Testis (tissue), 3 donors: Measurements from ENCODE around the gene HOXA1. TPM values are rescaled to one million over a fixed set of nuclear protein-coding genes. Genes with fewer than 3 reads are reported as not detected.

Source experiments
- DNase-seq: peaks from one replicate; pipeline ENCODE4 v3.0.0-alpha.2; 2019
- H3K27ac ChIP-seq, 2 donors: fragments of 200-600 bp; sonication (generic); one replicate each; pipeline ENCODE4 v1.5.1; 2019
- H3K27me3 ChIP-seq: fragments of 200-600 bp; sonication (generic); one replicate; pipeline ENCODE4 v1.5.1; 2019
- H3K36me3 ChIP-seq: fragments of 200-600 bp; sonication (generic); one replicate; pipeline ENCODE4 v1.5.1; 2017; ENCODE audit warnings: low read depth; ENCODE audit errors: missing control alignments
- H3K4me1 ChIP-seq: fragments of 200-600 bp; sonication (generic); one replicate; pipeline ENCODE4 v1.5.1; 2019
- H3K4me3 ChIP-seq, 2 donors: fragments of 200-600 bp; sonication (generic); one replicate each; pipeline ENCODE4 v1.5.1; 2017 to 2019
- H3K9me3 ChIP-seq: fragments of 200-600 bp; sonication (generic); one replicate; pipeline ENCODE4 v1.5.1; 2017
- POLR2A ChIP-seq: fragments of 450-650 bp; IDR thresholded peaks from one replicate; pipeline ENCODE4 v1.6.1; 2017; ENCODE audit warnings: antibody characterized with exemption, mild to moderate bottlenecking, moderate library complexity
- WGBS, 2 donors: methylation state at CpG; one replicate each; pipeline ENCODE4 v1.1.5; 2018; 5-methylcytosine and 5-hydroxymethylcytosine counted together
- intact Hi-C: fragments of 100-400 bp; cut with DNase I; formaldehyde crosslinking; loops from one replicate; pipeline ENCODE4 v1.15.1; 2023; ENCODE audit warnings: low total_unique reads
- polyA plus RNA-seq: library from polyadenylated mRNA; stranded (reverse); fragments of 350-450 nt; fragmentation: Illumina TruSeq; extraction: RNeasy Lipid Tissue Mini Kit (QIAGEN cat#74804); gene quantifications from one replicate; pipeline ENCODE4 v1.2.3, GENCODE V29; 2014; ENCODE audit warnings: low read depth, low replicate concordance; ENCODE audit not compliant: insufficient read depth
- total RNA-seq, 2 donors: library from RNA; depleted of rRNA; stranded (reverse); fragments of >200 nt; gene quantifications; one replicate each; pipeline ENCODE4 v1.2.3, GENCODE V29; 2016
- TF ChIP-seq, protein P1 (sequence below), 3 experiments: fragments of 450-650 bp in 2 of 3; fragments of 200-600 bp in 1 of 3; sonication (generic) in 1 of 3; IDR thresholded peaks; one replicate each; pipeline ENCODE4 v1.5.1; 2016 to 2019; ENCODE audit warnings: antibody characterized with exemption in 3 of 3, mild to moderate bottlenecking in 2 of 3, moderate library complexity in 1 of 3

The HOXA1 gene
- total and polyA plus RNA-seq, 3 donors from 2014 or later, result 0.16 to 0.79 (median 0.37) TPM

- no peak for TF ChIP-seq POLR2A
- TF ChIP-seq, protein P1, sequence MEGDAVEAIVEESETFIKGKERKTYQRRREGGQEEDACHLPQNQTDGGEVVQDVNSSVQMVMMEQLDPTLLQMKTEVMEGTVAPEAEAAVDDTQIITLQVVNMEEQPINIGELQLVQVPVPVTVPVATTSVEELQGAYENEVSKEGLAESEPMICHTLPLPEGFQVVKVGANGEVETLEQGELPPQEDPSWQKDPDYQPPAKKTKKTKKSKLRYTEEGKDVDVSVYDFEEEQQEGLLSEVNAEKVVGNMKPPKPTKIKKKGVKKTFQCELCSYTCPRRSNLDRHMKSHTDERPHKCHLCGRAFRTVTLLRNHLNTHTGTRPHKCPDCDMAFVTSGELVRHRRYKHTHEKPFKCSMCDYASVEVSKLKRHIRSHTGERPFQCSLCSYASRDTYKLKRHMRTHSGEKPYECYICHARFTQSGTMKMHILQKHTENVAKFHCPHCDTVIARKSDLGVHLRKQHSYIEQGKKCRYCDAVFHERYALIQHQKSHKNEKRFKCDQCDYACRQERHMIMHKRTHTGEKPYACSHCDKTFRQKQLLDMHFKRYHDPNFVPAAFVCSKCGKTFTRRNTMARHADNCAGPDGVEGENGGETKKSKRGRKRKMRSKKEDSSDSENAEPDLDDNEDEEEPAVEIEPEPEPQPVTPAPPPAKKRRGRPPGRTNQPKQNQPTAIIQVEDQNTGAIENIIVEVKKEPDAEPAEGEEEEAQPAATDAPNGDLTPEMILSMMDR (IDR thresholded peaks at IDR 0.05), result no peak
- Histone ChIP-seq H3K27me3 (no peaks in the 10 kb centered on the region), H3K9me3 (no peaks in the 10 kb centered on the region), H3K4me3 (no peak overlapping the region), H3K27ac (no peak overlapping the region), H3K36me3 (no peaks in the 10 kb centered on the region), H3K4me1 (no peaks in the 10 kb centered on the region)
- 73 to 76% methylated on average over 2 of the region's 2 CpGs for WGBS, 2 donors
- intact Hi-C loops, result no loop called here
- no peak for DNase-seq
These were observed 36.4 kb upstream of the HOXA1 start for GRCh38 chr7:27132214-27132613.

DNA sequence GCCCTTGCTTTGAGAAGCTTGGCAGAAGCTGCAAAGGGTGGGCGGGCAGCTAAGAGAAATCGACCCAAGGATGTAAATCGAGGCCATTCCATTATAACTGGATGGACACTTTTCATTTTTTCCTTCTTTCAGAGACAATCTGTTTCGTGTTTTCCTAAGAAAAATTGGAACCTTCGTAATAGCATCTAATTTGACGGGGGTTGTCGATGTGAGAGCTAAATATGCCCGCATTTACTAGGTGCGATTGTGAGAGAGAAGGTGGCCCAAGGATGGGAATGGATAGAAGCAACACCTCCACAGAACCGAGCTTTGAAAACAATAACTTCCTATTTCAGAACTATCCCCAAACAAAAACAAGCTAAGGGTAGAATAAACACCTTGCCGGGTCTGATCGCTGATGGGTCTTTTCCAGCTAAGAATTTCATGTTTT, 35.6 kb upstream of the HOXA1 start:
- Histone ChIP-seq H3K27me3 (no peaks in the 10 kb centered on the region), H3K27ac (no peak overlapping the region), H3K4me3 (peak overlapping the region; percentile 57 to 75), H3K9me3 (no peaks in the 10 kb centered on the region), H3K36me3 (no peaks in the 10 kb centered on the region), H3K4me1 (no peaks in the 10 kb centered on the region)
- TF ChIP-seq, protein P1 (IDR thresholded peaks at IDR 0.05), result no peak
- TF ChIP-seq POLR2A, result no peak
- 26% methylated on average over 12 of the region's 12 CpGs for WGBS, 2 donors
- DNase-seq, result no peak
- intact Hi-C loops, result no loop called here

- Histone ChIP-seq H3K4me1 (no peaks in the 10 kb centered on the region), H3K36me3 (no peaks in the 10 kb centered on the region), H3K4me3 (peak within 1 kb of the TSS; percentile 57 to 75), H3K9me3 (no peaks in the 10 kb centered on the region), H3K27ac (no peak within 1 kb of the TSS), H3K27me3 (no peaks in the 10 kb centered on the region)
- peak; percentile 88 for DNase-seq
- intact Hi-C loops, result no loop called here
- TF ChIP-seq, protein P1 (IDR thresholded peaks at IDR 0.05), result no peak
- no peak for TF ChIP-seq POLR2A
- WGBS, 2 donors, result 5 to 7% methylated on average over 15 to 66 of the region's 67 CpGs
These were observed 35.0 kb upstream of the HOXA1 start, which contains the start of gene HOXA4 for GRCh38 chr7:27130540-27131389. HOXA4 (minus strand) TSS chr7:27130757; CDS start chr7:27130733, 24 bp downstream.

DNA sequence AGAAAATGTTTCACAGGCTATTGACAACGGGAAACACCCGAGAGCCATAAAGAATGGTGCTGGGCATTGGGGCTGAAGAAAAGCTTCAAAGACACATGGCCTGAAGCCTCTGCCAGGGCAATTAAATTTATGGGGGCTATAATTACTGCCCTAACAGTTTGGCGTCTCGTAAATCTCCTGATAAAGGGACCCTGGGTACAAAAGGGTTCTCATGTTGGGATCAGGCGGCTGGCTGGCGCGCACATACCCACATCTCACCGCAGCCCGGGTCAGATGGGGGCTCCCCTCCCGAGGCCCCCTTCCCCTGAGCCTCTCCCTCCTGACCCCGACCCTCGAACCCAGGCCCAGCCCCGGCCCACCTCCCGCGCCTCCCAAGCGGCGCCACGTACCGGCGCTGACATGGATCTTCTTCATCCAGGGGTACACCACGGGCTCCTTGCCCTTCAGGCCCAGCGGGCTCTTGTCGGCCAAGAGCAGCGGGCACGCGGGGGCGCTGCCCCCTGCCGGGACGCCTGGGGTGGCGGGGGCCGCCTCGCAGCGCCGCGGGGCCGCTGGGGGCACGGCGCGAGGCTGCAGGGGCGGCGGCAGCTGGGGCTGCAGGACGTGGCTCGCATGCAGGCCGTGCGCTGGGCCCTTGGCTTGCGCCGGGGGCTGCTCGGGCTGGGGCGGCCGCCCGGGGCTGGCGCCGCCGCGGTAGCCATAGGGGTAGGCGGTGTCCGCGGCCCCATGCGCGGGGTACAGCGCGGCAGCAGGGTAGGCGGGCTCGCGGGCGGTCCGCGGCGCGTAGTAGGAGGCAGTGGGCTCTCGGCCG, 34.1 kb upstream of the HOXA1 start:
- WGBS, 2 donors, result 6 to 20% methylated on average over 10 to 46 of the region's 72 CpGs
- Histone ChIP-seq H3K36me3 (no peaks in the 10 kb centered on the region), H3K9me3 (no peaks in the 10 kb centered on the region), H3K4me3 (peak overlapping the region; percentile 57 to 75), H3K27me3 (no peaks in the 10 kb centered on the region), H3K27ac (no peak overlapping the region), H3K4me1 (no peaks in the 10 kb centered on the region)
- intact Hi-C loops, result no loop called here
- peak; percentile 14 for DNase-seq
- TF ChIP-seq, protein P1 (IDR thresholded peaks at IDR 0.05), result no peak
- TF ChIP-seq POLR2A, result no peak
